ENCODE results near the gene HYKK.

GRCh38 chr15:78565951-78566774 is 58.8 kb downstream of the HYKK start:
- no peak for TF ChIP-seq ESRRA (CRISPR knock-in tag; IDR thresholded peaks at IDR 0.05; ENCODE audit: borderline replicate concordance)
- TF ChIP-seq, protein P1, sequence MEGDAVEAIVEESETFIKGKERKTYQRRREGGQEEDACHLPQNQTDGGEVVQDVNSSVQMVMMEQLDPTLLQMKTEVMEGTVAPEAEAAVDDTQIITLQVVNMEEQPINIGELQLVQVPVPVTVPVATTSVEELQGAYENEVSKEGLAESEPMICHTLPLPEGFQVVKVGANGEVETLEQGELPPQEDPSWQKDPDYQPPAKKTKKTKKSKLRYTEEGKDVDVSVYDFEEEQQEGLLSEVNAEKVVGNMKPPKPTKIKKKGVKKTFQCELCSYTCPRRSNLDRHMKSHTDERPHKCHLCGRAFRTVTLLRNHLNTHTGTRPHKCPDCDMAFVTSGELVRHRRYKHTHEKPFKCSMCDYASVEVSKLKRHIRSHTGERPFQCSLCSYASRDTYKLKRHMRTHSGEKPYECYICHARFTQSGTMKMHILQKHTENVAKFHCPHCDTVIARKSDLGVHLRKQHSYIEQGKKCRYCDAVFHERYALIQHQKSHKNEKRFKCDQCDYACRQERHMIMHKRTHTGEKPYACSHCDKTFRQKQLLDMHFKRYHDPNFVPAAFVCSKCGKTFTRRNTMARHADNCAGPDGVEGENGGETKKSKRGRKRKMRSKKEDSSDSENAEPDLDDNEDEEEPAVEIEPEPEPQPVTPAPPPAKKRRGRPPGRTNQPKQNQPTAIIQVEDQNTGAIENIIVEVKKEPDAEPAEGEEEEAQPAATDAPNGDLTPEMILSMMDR (IDR thresholded peaks at IDR 0.05): no peak
- no peak for TF ChIP-seq IRF2 (CRISPR knock-in tag; IDR thresholded peaks at IDR 0.05; ENCODE audit: borderline replicate concordance, low read depth)

Data from WTC11 (cell line).